Measurements from ENCODE around the gene EOMES.

The EOMES gene

DNA sequence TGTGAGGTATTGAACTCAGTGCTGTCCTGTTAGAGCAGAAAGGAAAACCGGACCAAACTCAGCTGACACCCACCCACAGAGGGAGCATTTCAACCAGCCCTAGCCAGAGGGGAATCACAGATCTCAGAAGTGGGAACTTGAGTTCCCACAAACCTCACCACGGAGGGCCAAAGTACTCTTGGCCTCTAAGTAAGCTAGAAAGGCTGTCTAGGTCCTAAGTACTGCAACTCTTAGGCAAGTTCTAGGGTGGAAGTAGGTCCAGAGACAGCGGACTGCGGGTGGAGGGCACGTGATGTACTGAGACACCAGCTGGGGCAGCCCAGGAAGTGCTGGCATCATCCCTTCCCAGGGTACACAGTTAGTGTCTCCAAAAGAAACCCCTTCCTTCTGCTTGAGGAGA, 34.1 kb downstream of the EOMES start:
- DNase-seq (no peak), ATAC-seq (ENCODE audit: insufficient read depth, low read depth) (no peak)
- H4K20me1 ChIP-seq (ENCODE audit: insufficient read depth, low read length) = no peaks in the 10 kb centered on the region
- no peak overlapping the region for H3K9ac ChIP-seq (ENCODE audit: low read depth, low read length)
- no peaks in the 10 kb centered on the region for H3K36me3 ChIP-seq (ENCODE audit: insufficient read depth, low read length)
- no peak overlapping the region for H3K4me2 ChIP-seq (ENCODE audit: insufficient read depth, low read length)
- no peak for TF ChIP-seq EZH2 (IDR thresholded peaks at IDR 0.05; ENCODE audit: borderline replicate concordance, low read depth, low read length, severe bottlenecking)
- TF ChIP-seq, protein P1, sequence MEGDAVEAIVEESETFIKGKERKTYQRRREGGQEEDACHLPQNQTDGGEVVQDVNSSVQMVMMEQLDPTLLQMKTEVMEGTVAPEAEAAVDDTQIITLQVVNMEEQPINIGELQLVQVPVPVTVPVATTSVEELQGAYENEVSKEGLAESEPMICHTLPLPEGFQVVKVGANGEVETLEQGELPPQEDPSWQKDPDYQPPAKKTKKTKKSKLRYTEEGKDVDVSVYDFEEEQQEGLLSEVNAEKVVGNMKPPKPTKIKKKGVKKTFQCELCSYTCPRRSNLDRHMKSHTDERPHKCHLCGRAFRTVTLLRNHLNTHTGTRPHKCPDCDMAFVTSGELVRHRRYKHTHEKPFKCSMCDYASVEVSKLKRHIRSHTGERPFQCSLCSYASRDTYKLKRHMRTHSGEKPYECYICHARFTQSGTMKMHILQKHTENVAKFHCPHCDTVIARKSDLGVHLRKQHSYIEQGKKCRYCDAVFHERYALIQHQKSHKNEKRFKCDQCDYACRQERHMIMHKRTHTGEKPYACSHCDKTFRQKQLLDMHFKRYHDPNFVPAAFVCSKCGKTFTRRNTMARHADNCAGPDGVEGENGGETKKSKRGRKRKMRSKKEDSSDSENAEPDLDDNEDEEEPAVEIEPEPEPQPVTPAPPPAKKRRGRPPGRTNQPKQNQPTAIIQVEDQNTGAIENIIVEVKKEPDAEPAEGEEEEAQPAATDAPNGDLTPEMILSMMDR (IDR thresholded peaks at IDR 0.05; ENCODE audit: borderline replicate concordance, extremely low read depth, low read length, poor library complexity, severe bottlenecking) = no peak
- no peak overlapping the region for H3K27ac ChIP-seq (ENCODE audit: low read length)
- peaks cover 2% of the 10 kb centered on the region for H3K9me3 ChIP-seq (ENCODE audit: insufficient read depth, low read length, severe bottlenecking)
- no peak overlapping the region for H3K4me3 ChIP-seq (ENCODE audit: low read depth in 1 of 2, low read length in 2 of 2)
- no peaks in the 10 kb centered on the region for H3K4me1 ChIP-seq (ENCODE audit: insufficient read depth, low read length)
- H3K27me3 ChIP-seq (ENCODE audit: insufficient read depth, low read length, poor library complexity) = no peaks in the 10 kb centered on the region
- no peaks in the 10 kb centered on the region for H3K79me2 ChIP-seq (ENCODE audit: insufficient read depth, low read length)
- no peak overlapping the region for H2AFZ ChIP-seq (ENCODE audit: low read depth, low read length)

GRCh38 chr3:27686642-27687041, 35.5 kb downstream of the EOMES start:
- no peak overlapping the region for H2AFZ ChIP-seq (ENCODE audit: low read depth, low read length)
- no peak for TF ChIP-seq EZH2 (IDR thresholded peaks at IDR 0.05; ENCODE audit: borderline replicate concordance, low read depth, low read length, severe bottlenecking)
- TF ChIP-seq, protein P1 (IDR thresholded peaks at IDR 0.05; ENCODE audit: borderline replicate concordance, extremely low read depth, low read length, poor library complexity, severe bottlenecking) = no peak
- DNase-seq (no peak), ATAC-seq (ENCODE audit: insufficient read depth, low read depth) (no peak)
- no peaks in the 10 kb centered on the region for H3K36me3 ChIP-seq (ENCODE audit: insufficient read depth, low read length)
- H3K9me3 ChIP-seq (ENCODE audit: insufficient read depth, low read length, severe bottlenecking) = peaks cover 2% of the 10 kb centered on the region
- no peaks in the 10 kb centered on the region for H3K27me3 ChIP-seq (ENCODE audit: insufficient read depth, low read length, poor library complexity)
- H3K4me3 ChIP-seq (ENCODE audit: low read depth in 1 of 2, low read length in 2 of 2) = no peak overlapping the region
- no peak overlapping the region for H3K4me2 ChIP-seq (ENCODE audit: insufficient read depth, low read length)
- H4K20me1 ChIP-seq (ENCODE audit: insufficient read depth, low read length) = no peaks in the 10 kb centered on the region
- H3K79me2 ChIP-seq (ENCODE audit: insufficient read depth, low read length) = no peaks in the 10 kb centered on the region
- no peak overlapping the region for H3K9ac ChIP-seq (ENCODE audit: low read depth, low read length)
- H3K4me1 ChIP-seq (ENCODE audit: insufficient read depth, low read length) = no peaks in the 10 kb centered on the region
- H3K27ac ChIP-seq (ENCODE audit: low read length) = no peak overlapping the region

DNA sequence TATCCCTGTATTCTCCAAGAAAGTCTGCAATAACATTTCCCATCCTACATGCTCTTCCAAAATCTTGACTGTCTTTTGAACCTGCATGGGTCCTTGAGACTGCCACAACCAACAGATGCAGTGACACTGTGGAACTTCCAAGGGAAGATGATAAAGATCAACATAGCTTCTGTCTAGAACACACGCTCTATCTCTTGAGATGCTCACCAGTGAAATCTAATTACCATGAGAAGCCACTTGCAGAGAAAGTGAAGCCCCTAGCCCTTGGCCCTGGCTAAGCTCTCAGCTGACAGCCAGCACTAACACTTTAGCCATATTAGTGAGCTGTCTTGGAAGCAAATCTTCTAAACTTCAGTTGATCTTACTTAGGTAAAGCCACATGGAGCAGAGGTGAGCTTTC, 36.6 kb downstream of the EOMES start:
- no peaks in the 10 kb centered on the region for H3K27me3 ChIP-seq (ENCODE audit: insufficient read depth, low read length, poor library complexity)
- peaks cover 11% of the 10 kb centered on the region for H3K4me1 ChIP-seq (ENCODE audit: insufficient read depth, low read length)
- H3K79me2 ChIP-seq (ENCODE audit: insufficient read depth, low read length) = no peaks in the 10 kb centered on the region
- H4K20me1 ChIP-seq (ENCODE audit: insufficient read depth, low read length) = no peaks in the 10 kb centered on the region
- no peak overlapping the region for H3K4me3 ChIP-seq (ENCODE audit: low read depth in 1 of 2, low read length in 2 of 2)
- H3K9me3 ChIP-seq (ENCODE audit: insufficient read depth, low read length, severe bottlenecking) = peaks cover 2% of the 10 kb centered on the region
- DNase-seq (no peak), ATAC-seq (ENCODE audit: insufficient read depth, low read depth) (no peak)
- no peak overlapping the region for H3K4me2 ChIP-seq (ENCODE audit: insufficient read depth, low read length)
- H3K36me3 ChIP-seq (ENCODE audit: insufficient read depth, low read length) = no peaks in the 10 kb centered on the region
- no peak overlapping the region for H2AFZ ChIP-seq (ENCODE audit: low read depth, low read length)
- TF ChIP-seq EZH2 (IDR thresholded peaks at IDR 0.05; ENCODE audit: borderline replicate concordance, low read depth, low read length, severe bottlenecking) = no peak
- TF ChIP-seq, protein P1 (IDR thresholded peaks at IDR 0.05; ENCODE audit: borderline replicate concordance, extremely low read depth, low read length, poor library complexity, severe bottlenecking) = no peak
- no peak overlapping the region for H3K9ac ChIP-seq (ENCODE audit: low read depth, low read length)
- no peak overlapping the region for H3K27ac ChIP-seq (ENCODE audit: low read length)

- DNase-seq (no peak), ATAC-seq (ENCODE audit: insufficient read depth, low read depth) (no peak)
- TF ChIP-seq, protein P1 (IDR thresholded peaks at IDR 0.05; ENCODE audit: borderline replicate concordance, extremely low read depth, low read length, poor library complexity, severe bottlenecking) = no peak
- no peak for TF ChIP-seq EZH2 (IDR thresholded peaks at IDR 0.05; ENCODE audit: borderline replicate concordance, low read depth, low read length, severe bottlenecking)
- Histone ChIP-seq H3K4me1 (ENCODE audit: insufficient read depth, low read length) (peaks cover 12% of the 10 kb centered on the region), H3K27ac (ENCODE audit: low read length) (no peak overlapping the region), H3K9me3 (ENCODE audit: insufficient read depth, low read length, severe bottlenecking) (peaks cover 2% of the 10 kb centered on the region), H3K79me2 (ENCODE audit: insufficient read depth, low read length) (no peaks in the 10 kb centered on the region), H3K4me3 (ENCODE audit: low read depth in 1 of 2, low read length in 2 of 2) (no peak overlapping the region), H3K9ac (ENCODE audit: low read depth, low read length) (no peak overlapping the region), H3K4me2 (ENCODE audit: insufficient read depth, low read length) (no peak overlapping the region), H3K36me3 (ENCODE audit: insufficient read depth, low read length) (no peaks in the 10 kb centered on the region), H2AFZ (ENCODE audit: low read depth, low read length) (no peak overlapping the region), H4K20me1 (ENCODE audit: insufficient read depth, low read length) (no peaks in the 10 kb centered on the region), H3K27me3 (ENCODE audit: insufficient read depth, low read length, poor library complexity) (no peaks in the 10 kb centered on the region)
Measured at GRCh38 chr3:27684302-27684701, 37.8 kb downstream of the EOMES start.

Data from DND-41 (cell line).